ENCODE data around the gene SALL1. TPM values are rescaled to one million over a fixed set of nuclear protein-coding genes. Genes with fewer than 3 reads are reported as not detected.

SALL1 gene
- total and polyA plus RNA-seq, 9 of the 15 experiments (the other 6 are each of a cell fraction or from before 2014, with no cell fraction given), result not detected

DNA sequence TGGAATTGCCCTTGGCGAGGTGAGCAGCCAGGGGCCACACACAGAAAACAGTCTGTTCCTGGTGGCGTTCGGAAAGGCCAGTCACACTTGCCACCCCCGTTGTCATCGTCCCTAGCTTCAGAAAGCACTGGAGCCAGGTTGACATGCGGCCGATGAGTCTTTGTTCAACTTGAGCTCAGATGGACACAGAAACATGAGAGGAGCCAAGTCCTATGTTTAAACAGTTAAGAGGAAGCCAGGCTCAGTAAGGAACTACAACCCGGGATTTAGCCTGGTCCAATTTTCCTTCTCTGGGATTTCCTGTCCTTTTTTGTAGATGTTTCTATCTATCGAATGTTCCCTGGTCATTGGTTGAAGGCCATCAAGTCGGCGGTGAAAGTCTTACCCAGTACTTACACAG lies 19.5 kb downstream of the SALL1 start:
- ATAC-seq (no peak), DNase-seq (ENCODE audit: extremely low read depth in 1 of 4, low spot score in 3 of 4) (no peak), FAIRE-seq (no peak)
- peaks cover 0 to 11% of the 10 kb centered on the region in 2 experiments; a peak in 1 of 5 replicates for H3K27me3 ChIP-seq (ENCODE audit: control insufficient read depth in 2 of 2, insufficient read depth in 2 of 2, low read length in 2 of 2)
- no peaks in the 10 kb centered on the region for H4K20me1 ChIP-seq (replicated peaks; ENCODE audit: control insufficient read depth, insufficient read depth, low read length)
- BruUV-seq (replicated peaks), result no TSS peak
- H3K27ac ChIP-seq (ENCODE audit: extremely low read depth, low read depth, low read length), result no peak overlapping the region
- POLR2A ChIA-PET, result interaction anchor here (1.2 to 1.3 kb wide), 2 partner anchors 9 to 21 kb away, joined by 3 read pairs; no protein-coding TSS in a partner anchor
- no peak overlapping the region for H3K4me2 ChIP-seq (ENCODE audit: insufficient read depth, low read length)
- no peak overlapping the region for H2AFZ ChIP-seq (ENCODE audit: low read depth, low read length)
- in situ Hi-C loops (cut with MboI), result no loop called here
- H3K36me3 ChIP-seq (ENCODE audit: control insufficient read depth, insufficient read depth, low read length), result no peaks in the 10 kb centered on the region
- no peak overlapping the region for H3K4me3 ChIP-seq
- under 1% methylated on average over 11 of the region's 11 CpGs for WGBS (ENCODE audit: insufficient coverage, low coverage, missing lambda C conversion rate)
- no peaks in the 10 kb centered on the region for H3K9me3 ChIP-seq (replicated peaks; ENCODE audit: control insufficient read depth, insufficient read depth, low read depth, low read length)
- no peaks in the 10 kb centered on the region for H3K79me2 ChIP-seq (ENCODE audit: control insufficient read depth, insufficient read depth, low read length)
- no peaks in the 10 kb centered on the region for H3K9me1 ChIP-seq (ENCODE audit: control insufficient read depth, insufficient read depth, low read length)
- H3K9ac ChIP-seq (ENCODE audit: insufficient read depth in 1 of 2, low read depth in 2 of 2, low read length in 2 of 2), result no peak overlapping the region
- no peaks in the 10 kb centered on the region for H3K4me1 ChIP-seq (replicated peaks in 1 of 2; ENCODE audit: control insufficient read depth in 2 of 2, insufficient read depth in 2 of 2, low read length in 2 of 2)
- intact Hi-C loops (cut with micrococcal nuclease), result no loop called here
- CTCF ChIA-PET (ENCODE audit: low intra/inter-chr PET ratio), result no interaction called here
- TF ChIP-seq MED1 (CRISPR knock-in tag; IDR thresholded peaks at IDR 0.05; ENCODE audit: borderline replicate concordance) (no peak), ZNF57 (CRISPR knock-in tag; IDR thresholded peaks at IDR 0.05) (no peak), ZNF3 (CRISPR knock-in tag; IDR thresholded peaks at IDR 0.05) (no peak), ZBTB49 (CRISPR knock-in tag; IDR thresholded peaks at IDR 0.05; ENCODE audit: borderline replicate concordance) (no peak), XRCC3 (IDR thresholded peaks at IDR 0.05) (no peak), TCF3 (CRISPR knock-in tag; IDR thresholded peaks at IDR 0.05) (no peak), NR2F6 (CRISPR knock-in tag; IDR thresholded peaks at IDR 0.05) (no peak)
- TF ChIP-seq, protein P1, sequence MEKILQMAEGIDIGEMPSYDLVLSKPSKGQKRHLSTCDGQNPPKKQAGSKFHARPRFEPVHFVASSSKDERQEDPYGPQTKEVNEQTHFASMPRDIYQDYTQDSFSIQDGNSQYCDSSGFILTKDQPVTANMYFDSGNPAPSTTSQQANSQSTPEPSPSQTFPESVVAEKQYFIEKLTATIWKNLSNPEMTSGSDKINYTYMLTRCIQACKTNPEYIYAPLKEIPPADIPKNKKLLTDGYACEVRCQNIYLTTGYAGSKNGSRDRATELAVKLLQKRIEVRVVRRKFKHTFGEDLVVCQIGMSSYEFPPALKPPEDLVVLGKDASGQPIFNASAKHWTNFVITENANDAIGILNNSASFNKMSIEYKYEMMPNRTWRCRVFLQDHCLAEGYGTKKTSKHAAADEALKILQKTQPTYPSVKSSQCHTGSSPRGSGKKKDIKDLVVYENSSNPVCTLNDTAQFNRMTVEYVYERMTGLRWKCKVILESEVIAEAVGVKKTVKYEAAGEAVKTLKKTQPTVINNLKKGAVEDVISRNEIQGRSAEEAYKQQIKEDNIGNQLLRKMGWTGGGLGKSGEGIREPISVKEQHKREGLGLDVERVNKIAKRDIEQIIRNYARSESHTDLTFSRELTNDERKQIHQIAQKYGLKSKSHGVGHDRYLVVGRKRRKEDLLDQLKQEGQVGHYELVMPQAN (IDR thresholded peaks at IDR 0.05; ENCODE audit: borderline replicate concordance), result no peak
- TF ChIP-seq, protein P2, sequence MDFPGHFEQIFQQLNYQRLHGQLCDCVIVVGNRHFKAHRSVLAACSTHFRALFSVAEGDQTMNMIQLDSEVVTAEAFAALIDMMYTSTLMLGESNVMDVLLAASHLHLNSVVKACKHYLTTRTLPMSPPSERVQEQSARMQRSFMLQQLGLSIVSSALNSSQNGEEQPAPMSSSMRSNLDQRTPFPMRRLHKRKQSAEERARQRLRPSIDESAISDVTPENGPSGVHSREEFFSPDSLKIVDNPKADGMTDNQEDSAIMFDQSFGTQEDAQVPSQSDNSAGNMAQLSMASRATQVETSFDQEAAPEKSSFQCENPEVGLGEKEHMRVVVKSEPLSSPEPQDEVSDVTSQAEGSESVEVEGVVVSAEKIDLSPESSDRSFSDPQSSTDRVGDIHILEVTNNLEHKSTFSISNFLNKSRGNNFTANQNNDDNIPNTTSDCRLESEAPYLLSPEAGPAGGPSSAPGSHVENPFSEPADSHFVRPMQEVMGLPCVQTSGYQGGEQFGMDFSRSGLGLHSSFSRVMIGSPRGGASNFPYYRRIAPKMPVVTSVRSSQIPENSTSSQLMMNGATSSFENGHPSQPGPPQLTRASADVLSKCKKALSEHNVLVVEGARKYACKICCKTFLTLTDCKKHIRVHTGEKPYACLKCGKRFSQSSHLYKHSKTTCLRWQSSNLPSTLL (IDR thresholded peaks at IDR 0.05), result no peak
- TF ChIP-seq, protein P3, sequence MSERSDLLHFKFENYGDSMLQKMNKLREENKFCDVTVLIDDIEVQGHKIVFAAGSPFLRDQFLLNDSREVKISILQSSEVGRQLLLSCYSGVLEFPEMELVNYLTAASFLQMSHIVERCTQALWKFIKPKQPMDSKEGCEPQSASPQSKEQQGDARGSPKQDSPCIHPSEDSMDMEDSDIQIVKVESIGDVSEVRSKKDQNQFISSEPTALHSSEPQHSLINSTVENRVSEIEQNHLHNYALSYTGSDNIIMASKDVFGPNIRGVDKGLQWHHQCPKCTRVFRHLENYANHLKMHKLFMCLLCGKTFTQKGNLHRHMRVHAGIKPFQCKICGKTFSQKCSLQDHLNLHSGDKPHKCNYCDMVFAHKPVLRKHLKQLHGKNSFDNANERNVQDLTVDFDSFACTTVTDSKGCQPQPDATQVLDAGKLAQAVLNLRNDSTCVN (CRISPR knock-in tag; IDR thresholded peaks at IDR 0.05), result no peak
- TF ChIP-seq, protein P4, sequence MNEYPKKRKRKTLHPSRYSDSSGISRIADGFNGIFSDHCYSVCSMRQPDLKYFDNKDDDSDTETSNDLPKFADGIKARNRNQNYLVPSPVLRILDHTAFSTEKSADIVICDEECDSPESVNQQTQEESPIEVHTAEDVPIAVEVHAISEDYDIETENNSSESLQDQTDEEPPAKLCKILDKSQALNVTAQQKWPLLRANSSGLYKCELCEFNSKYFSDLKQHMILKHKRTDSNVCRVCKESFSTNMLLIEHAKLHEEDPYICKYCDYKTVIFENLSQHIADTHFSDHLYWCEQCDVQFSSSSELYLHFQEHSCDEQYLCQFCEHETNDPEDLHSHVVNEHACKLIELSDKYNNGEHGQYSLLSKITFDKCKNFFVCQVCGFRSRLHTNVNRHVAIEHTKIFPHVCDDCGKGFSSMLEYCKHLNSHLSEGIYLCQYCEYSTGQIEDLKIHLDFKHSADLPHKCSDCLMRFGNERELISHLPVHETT (CRISPR knock-in tag; conservative IDR thresholded peaks at IDR 0.05 in 1 of 2, IDR thresholded peaks at IDR 0.05 in 1 of 2), result no peak

All from K562 (cell line).